HG03175 (cell line): ENCODE data around the gene MICAL3.
"Not testable (repeated sequence)": the region's sequence is repeated elsewhere in the genome, so short reads cannot be mapped to it uniquely, and the experiment has no call there.

Source experiments
- ATAC-seq: cut with Tn5 transposase; IDR thresholded peaks from one replicate; pipeline ENCODE4 v1.9.1; 2021; ENCODE audit warnings: mild to moderate bottlenecking, moderate library complexity; ENCODE audit not compliant: unreplicated experiment

The MICAL3 gene

GRCh38 chr22:18001040-18001893 lies 23.1 kb downstream of the MICAL3 start:
- no peak for ATAC-seq

DNA sequence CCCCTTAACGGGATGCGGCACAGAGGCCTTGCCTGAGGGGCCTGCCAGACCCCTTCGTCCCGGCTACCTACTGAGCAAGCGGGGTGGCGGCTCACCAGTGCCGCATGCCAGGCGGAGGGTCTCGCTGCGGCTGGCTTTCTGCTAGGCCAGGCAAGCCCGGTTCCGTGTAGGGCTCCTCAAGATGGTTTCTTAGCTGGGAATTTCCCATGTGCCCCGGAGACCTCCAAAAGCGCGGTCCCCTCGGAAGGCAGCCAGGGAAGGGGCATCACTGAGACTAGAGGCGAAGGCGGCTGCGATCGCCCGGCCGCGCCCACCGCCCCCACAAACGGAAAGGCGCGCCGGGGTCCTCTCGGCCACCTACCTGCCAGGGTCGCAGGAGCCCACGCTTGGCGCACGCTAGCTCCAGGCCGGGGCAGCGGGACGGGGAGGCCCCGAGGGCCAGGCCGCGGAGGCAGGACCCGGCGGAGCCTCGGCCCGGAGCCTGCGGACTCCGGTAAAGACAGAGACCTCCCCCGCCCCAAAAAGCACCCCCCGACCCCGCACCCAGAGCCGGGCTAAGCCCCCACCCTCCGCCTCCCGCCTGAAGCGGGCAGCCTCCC lies 23.8 kb downstream of the MICAL3 start:
- ATAC-seq = no peak

DNA sequence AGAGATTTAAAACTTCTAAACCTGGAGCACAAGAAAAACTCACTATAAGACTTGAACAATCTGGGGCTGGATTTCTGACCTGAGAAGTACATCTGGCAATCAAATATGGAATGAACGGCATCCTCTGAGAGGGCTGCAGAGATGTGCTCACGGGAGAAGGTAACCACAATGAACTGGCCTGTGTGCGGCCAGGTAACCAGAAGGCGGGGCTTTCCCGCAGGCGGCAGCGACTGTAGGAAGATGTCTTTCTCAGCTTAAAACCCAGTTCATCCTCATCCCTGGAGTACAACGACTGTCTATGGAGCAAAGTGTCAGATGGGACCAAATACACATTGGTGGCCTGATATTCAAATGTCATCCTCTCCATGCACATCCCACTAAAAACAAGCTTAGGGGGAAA lies 24.5 kb downstream of the MICAL3 start:
- no peak for ATAC-seq

DNA sequence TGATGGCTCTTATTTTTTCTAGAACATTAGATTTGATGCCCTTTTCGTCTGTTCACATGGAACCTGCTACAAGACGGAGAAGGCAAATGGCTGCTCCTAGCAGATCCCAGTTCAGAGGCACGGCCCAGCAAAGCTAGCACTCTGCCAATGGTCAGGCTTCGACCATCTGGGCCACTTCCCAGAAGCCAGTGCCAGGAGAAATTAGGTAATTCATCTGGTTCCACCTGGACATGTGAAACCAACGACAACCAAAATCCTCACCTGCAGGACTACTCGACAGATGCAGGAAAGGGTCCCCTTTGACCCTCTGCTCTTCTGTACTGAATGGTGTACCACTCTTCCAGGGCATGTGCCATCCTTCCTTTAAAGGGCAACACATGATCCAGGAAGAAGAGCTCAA lies 25.4 kb downstream of the MICAL3 start:
- no peak for ATAC-seq

DNA sequence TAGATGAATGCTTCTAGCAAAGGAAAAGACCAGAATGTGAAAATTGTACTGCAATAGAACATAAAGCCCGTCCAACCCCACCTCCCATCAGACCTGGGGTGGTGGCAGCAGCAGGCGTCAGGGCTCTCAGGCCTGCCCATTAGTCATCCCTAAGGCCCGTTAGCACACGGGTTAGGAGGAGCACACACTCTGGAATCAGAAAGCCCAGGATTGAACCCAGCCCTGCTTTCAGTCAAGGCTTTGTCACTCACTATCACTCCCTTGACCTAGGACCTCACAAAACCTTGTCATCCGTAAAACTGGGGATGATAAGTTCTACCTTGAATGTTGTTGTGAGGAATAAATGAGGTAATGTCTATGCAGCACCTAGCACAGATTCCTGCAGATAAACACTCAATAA lies 26.9 kb downstream of the MICAL3 start:
- ATAC-seq = no peak

- ATAC-seq = not testable (repeated sequence)
Observed at GRCh38 chr22:17995256-17995655, 29.1 kb downstream of the MICAL3 start.

DNA sequence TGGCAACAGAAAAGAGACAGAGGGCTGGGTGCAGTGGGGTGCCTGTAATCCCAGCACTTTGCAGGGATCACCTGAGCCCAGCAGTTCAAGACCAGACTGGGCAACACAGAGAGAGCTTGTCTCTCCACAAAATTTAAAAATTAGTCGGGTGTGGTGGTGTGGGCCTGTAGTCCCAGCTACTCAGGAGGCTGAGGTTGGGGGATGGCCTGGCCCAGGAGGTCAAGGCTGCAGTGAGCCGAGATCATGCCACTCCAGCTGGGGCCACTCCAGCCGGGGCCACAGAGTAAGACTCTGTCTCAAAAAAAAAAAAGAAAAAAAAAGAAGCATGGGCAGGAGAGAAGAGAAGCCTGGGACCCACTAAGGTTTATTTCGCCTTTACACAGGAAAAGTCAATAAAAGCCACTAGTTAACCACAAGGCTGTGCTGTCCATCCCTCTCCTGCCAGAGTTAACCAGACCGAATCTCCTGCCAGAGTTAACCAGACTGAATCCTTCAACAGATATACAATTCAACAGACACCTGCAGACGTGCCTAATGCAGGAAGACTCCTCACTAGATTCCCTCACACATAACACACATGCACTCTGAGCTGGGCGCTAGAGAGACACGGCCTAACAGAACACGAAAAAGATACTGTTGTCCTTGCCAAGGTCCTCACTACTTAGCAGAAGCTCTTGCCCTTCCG lies 29.8 kb downstream of the MICAL3 start:
- ATAC-seq = no peak

DNA sequence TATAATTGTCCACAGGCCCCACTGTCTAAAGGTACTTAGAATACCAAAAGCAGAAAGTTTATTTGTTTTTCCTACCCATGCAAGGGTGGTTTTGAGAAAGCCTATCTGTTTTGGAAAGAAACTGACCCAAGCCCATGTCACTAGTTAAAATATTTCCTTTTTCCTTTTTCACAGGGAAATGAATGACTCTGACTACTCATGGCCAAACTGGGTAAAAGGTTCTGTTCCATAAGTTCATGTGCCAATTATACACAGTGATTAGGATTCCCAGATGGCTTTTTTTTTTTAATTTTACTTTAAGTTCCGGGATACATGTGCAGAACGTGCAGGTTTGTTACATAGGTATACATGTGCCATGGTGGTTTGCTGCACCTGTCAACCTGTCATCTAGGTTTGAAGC lies 31.4 kb downstream of the MICAL3 start:
- not testable (repeated sequence) for ATAC-seq

DNA sequence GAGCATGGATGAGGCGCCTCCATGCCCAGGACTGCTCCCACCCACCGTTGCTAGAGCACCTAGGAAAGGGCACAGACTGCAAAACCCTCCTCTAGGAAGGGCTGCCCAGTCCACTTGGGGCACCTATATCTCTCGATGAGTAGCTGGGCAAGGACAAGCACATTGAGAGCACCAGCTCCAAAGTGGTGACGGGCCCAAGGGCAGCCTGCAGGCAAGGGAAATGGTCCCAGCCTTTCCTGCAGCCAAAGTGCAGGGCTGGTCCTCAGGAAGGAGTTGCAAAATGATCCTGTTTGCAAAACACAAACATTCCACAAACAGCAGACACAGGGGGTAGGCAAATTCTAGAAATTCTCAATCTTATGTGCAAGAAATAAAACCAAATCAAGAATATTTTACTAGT lies 32.4 kb downstream of the MICAL3 start:
- not testable (repeated sequence) for ATAC-seq

DNA sequence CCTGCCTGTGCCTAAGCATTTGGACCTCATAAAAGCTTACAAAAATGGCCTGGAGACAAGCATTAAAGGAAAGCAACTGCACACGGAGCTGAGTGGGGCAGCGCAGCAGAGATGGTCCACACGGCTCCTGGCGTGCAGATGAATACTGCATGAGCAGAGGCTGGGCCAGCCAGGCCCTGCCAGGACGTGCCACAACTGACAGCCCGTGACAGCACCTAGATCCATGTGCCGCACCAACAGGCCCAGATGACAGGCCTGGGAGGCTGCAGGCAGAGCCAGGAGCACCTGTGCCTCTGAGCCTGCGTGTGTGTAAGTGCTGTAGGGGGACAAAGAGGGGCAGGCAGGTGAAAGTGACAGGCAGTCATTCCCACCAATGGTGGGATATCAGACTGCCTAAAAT lies 33.4 kb downstream of the MICAL3 start:
- no peak for ATAC-seq

- ATAC-seq = no peak
Observed at GRCh38 chr22:17990147-17990546, 34.2 kb downstream of the MICAL3 start.

DNA sequence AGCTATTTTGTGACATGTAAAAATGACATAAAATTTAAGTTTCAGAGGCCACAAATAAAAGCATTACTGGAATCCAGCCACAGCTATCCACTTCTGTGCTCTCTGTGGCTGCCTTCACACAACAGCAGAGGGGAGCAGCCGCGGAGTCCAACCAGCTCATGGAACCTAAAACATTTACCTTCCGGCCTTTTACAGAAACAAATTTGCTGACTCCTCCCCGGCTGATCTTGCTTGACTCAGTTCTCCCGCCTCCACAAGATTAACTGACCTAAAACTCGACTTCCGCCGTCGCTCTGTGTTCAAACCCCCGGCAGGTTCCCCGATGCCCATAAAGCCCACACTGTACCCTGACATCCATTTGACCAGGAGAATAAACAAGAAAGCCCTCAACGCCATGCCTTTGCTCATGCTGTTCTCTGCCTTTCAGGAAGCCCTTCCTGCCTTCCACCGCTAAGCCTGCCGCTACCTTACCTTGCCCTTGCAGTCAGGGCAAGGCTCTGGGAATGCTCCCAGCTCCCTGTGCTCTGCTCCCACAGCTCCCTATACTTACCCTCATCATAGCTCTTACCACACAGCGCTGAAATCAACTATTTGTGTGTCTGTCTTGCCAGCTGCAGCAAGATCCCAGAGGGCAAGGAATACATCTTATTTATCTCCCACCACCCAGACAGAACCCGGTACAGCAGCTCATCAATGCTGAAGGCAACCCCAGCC lies 35.4 kb downstream of the MICAL3 start:
- ATAC-seq = no peak

DNA sequence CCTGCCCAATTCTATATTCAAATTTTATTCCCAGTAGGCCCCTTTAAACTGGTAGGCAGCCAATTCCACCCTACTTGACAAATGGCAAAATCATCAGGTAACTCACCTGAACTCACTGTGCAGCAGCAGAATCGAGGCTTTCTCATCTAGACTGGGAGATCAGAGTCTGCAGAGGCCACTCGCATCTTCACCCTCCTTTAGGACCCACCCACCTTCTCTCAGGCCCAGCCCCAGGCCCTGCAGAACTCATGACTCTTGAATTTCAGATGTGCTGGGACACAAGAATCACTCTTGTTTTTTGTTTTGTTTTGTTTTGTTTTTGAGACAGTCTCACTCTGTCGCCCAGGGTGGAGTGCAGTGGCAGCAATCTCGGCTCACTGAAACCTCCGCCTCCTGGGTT lies 38.8 kb downstream of the MICAL3 start:
- ATAC-seq = no peak

GRCh38 chr22:17985071-17985470 lies 39.3 kb downstream of the MICAL3 start:
- ATAC-seq = not testable (repeated sequence)

DNA sequence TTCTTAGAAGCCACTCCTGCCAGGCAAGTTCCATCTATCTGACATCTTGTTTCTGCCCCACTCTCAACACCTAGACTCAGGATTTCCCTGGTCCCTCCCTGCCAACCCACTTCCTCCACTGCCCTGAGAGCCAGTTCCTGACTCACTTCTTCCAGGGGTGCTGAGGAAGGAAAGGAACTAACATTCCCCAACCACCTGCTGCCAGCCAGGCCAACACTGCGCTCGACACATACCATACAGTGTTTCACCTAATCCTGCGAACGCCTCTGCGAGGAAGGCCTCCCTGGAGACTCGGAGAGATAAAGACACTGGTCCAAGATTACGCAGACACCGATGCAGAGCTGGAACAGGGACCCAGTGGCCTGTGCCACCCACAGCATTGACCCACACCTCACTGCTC lies 40.2 kb downstream of the MICAL3 start:
- ATAC-seq = no peak

GRCh38 chr22:17982572-17983141 lies 41.7 kb downstream of the MICAL3 start:
- no peak for ATAC-seq

GRCh38 chr22:17981497-17981896 lies 42.9 kb downstream of the MICAL3 start:
- ATAC-seq = no peak

DNA sequence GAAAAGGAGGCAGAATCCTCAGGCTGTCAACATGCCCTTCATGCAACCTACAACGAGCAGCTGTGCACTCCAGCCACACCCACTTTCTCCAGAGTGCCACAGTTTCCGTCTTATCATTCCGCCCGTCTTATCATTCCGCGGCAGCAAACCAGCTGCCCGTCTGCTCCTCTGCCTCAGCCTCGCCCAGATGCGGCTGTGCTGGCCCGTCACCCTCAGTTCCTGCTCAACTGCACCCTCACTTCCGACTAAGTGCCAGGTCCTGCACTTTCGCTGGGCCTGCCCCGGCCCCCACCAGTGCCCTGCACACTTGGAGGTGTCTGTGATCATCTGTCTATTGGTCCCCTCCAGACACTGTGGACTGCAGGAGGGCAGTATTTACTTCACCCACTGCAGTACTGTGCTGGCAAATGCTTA lies 43.7 kb downstream of the MICAL3 start:
- ATAC-seq = no peak

GRCh38 chr22:17980015-17980590 lies 44.3 kb downstream of the MICAL3 start:
- ATAC-seq = no peak

DNA sequence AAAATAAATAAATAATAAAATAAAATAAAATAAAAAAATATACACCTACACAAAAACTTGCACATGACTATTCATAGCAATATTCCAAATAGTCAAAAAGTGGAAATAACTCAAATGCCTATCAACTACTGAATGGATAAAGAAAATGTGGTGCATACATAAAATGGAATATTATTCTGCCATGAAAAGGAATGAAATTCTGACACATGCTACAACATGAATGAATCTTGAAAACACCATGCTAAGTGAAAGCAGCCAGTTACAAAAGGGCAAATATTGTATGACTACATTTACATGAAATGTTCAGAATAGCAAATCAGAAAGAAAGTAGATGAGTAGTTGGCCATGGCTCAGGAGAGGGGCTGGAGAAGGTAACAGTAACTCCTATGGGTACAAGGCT lies 46.3 kb downstream of the MICAL3 start:
- no peak for ATAC-seq

GRCh38 chr22:17977371-17977770 lies 47.0 kb downstream of the MICAL3 start:
- ATAC-seq = no peak
